HepG2 (cell line): ENCODE measurements around the gene RAB40AL. TPM values are rescaled to one million over a fixed set of nuclear protein-coding genes. Genes with fewer than 3 reads are reported as not detected.

Experiments
- ATAC-seq: fragments of 200-7000 bp; cut with Tn5 transposase; 3 replicates; pipeline ENCODE4 v1.9.1; 2020; ENCODE audit warnings: mild to moderate bottlenecking, moderate library complexity
- BruUV-seq: library from RNA; stranded (reverse); fragments of 400-500 nt; replicated peaks from 2 replicates; lab custom pipeline; 2021; lab: Mats Ljungman, UMichigan
- CTCF ChIA-PET: fragments of 300-600 bp; formaldehyde crosslinking; extraction: SDS; loops from one replicate; lab custom pipeline; 2021; ENCODE audit warnings: low total read pairs, inconsistent platforms, low intra/inter-chr PET ratio; lab: Yijun Ruan, JAX
- POLR2A ChIA-PET: fragments of 350-600 bp; sonication (Branson Sonifier 250); formaldehyde crosslinking; loops from one replicate; lab custom pipeline; 2020; ENCODE audit warnings: antibody characterized with exemption, inconsistent platforms; lab: Yijun Ruan, JAX
- DNase-seq: peaks from one replicate; pipeline ENCODE4 v3.0.0-alpha.2; 2015; ENCODE audit warnings: low spot score
- FAIRE-seq: peaks from 3 replicates; lab custom pipeline; 2011; peaks lifted over from hg19 to GRCh38; lab: Jason Lieb, UNC
- H2AFZ ChIP-seq: one replicate; pipeline ENCODE4 v1.6.1; 2011; ENCODE audit warnings: low read length, inconsistent platforms
- H3K27ac ChIP-seq: fragments of 300-600 bp; 3 replicates; pipeline ENCODE4 v1.8.0; 2011; ENCODE audit warnings: mixed run types, mild to moderate bottlenecking, mixed read lengths, low read length, inconsistent platforms; ENCODE audit not compliant: insufficient read depth; ENCODE audit errors: extremely low read length
- H3K27me3 ChIP-seq, 2 experiments: fragments of 200-600 bp in 1 of 2; 2 replicates in 1 of 2; 3 replicates in 1 of 2; pipeline versions ENCODE4 v1.6.0 to v1.8.0; 2011; ENCODE audit warnings: low read length in 2 of 2, mild to moderate bottlenecking in 2 of 2, moderate library complexity in 2 of 2, inconsistent platforms in 1 of 2; ENCODE audit not compliant: insufficient read depth in 2 of 2, control insufficient read depth in 1 of 2
- H3K36me3 ChIP-seq, 2 experiments: fragments of 200-600 bp in 1 of 2; replicated peaks in 1 of 2; 2 replicates in 1 of 2; 3 replicates in 1 of 2; pipeline versions ENCODE4 v1.5.1 to v1.8.0; 2011; ENCODE audit warnings: low read length in 2 of 2, inconsistent platforms in 1 of 2; ENCODE audit not compliant: insufficient read depth in 2 of 2, control insufficient read depth in 1 of 2
- H3K4me1 ChIP-seq: 2 replicates; pipeline ENCODE4 v1.5.1; 2012; ENCODE audit warnings: low read length, inconsistent platforms; ENCODE audit not compliant: insufficient read depth
- H3K4me2 ChIP-seq: 2 replicates; pipeline ENCODE4 v1.6.0; 2011; ENCODE audit warnings: low read depth, low read length, inconsistent platforms
- H3K4me3 ChIP-seq, 3 experiments: fragments of 200-600 bp in 1 of 3; sonication (generic), shearing (Covaris generic) in 1 of 3; replicated peaks in 1 of 3; 2 replicates each; pipeline ENCODE4 v1.5.1; 2011 to 2016; ENCODE audit warnings: low read length in 3 of 3, inconsistent platforms in 2 of 3, low read depth in 2 of 3, mild to moderate bottlenecking in 2 of 3, control low read depth in 1 of 3, mixed read lengths in 1 of 3; ENCODE audit not compliant: insufficient read depth in 1 of 3
- H3K79me2 ChIP-seq: one replicate; pipeline ENCODE4 v1.6.1; 2011; ENCODE audit warnings: low read length, inconsistent platforms; ENCODE audit not compliant: insufficient read depth
- H3K9ac ChIP-seq: 2 replicates; pipeline ENCODE4 v1.6.0; 2011; ENCODE audit warnings: mild to moderate bottlenecking, low read depth, low read length, inconsistent platforms; ENCODE audit not compliant: insufficient read depth
- H3K9me3 ChIP-seq: 2 replicates; pipeline ENCODE4 v1.5.1; 2012; ENCODE audit warnings: mild to moderate bottlenecking, low read length
- H4K20me1 ChIP-seq: 2 replicates; pipeline ENCODE4 v1.6.0; 2011; ENCODE audit warnings: inconsistent platforms, mild to moderate bottlenecking, low read length, moderate library complexity; ENCODE audit not compliant: insufficient read depth
- MXI1 ChIP-seq: IDR thresholded peaks from 3 replicates; pipeline ENCODE4 v1.6.1; 2012; ENCODE audit warnings: low read depth, low read length, inconsistent platforms, borderline replicate concordance
- STAG1 ChIP-seq: sonication (generic); formaldehyde crosslinking; IDR thresholded peaks from 2 replicates; pipeline ENCODE4 v1.4.0; 2020; ENCODE audit warnings: missing genetic modification reagents
- WGBS: methylation state at CpG from one replicate; pipeline ENCODE4 v1.1.6; 2017; ENCODE audit warnings: low lambda C conversion rate; 5-methylcytosine and 5-hydroxymethylcytosine counted together
- in situ Hi-C: cut with HindIII; loops from 2 replicates; pipeline ENCODE4 v1.10.0; 2017; ENCODE audit warnings: low pct_unique_long_range_greater_than_20kb; ENCODE audit not compliant: extremely low pct_ligation_motif_present
- intact Hi-C: fragments of 100-400 bp; cut with micrococcal nuclease; formaldehyde crosslinking; loops from one replicate; pipeline ENCODE4 v1.10.0; 2022; ENCODE audit not compliant: unreplicated experiment
- polyA plus RNA-seq, 8 experiments: library from polyadenylated mRNA; depleted of rRNA in 3 of 8; stranded (reverse) in 7 of 8; unstranded in 1 of 8; fragments of >200 nt; fragmentation: Illumina TruSeq in 4 of 8; extraction: Trizol in 4 of 8; gene quantifications; 2 replicates each; pipeline versions ENCODE4 v1.2.1 to v1.2.3, GENCODE V29; 2011 to 2016; ENCODE audit warnings: low read depth in 4 of 8, missing spikeins in 1 of 8, mixed read lengths in 1 of 8; ENCODE audit not compliant: insufficient read depth in 1 of 8
- total RNA-seq, 5 experiments: library from RNA; depleted of rRNA; stranded (reverse); fragments of >200 nt; fragmentation: Illumina TruSeq; extraction: Trizol; gene quantifications; 2 replicates each; pipeline ENCODE4 v1.2.3, GENCODE V29; 2016; ENCODE audit warnings: low read depth in 1 of 5
- TF ChIP-seq, protein P1 (sequence below): sonication (generic); formaldehyde crosslinking; IDR thresholded peaks from 2 replicates; pipeline ENCODE4 v1.4.0; 2020; ENCODE audit warnings: missing genetic modification reagents, borderline replicate concordance
- TF ChIP-seq, protein P2 (sequence below): sonication (generic); formaldehyde crosslinking; IDR thresholded peaks from 2 replicates; pipeline ENCODE4 v1.4.0; 2020; ENCODE audit warnings: missing genetic modification reagents
- TF ChIP-seq, protein P3 (sequence below): sonication (generic); formaldehyde crosslinking; IDR thresholded peaks from 2 replicates; pipeline ENCODE4 v1.5.0; 2020; ENCODE audit warnings: mild to moderate bottlenecking, missing genetic modification reagents, moderate library complexity

Gene RAB40AL
- total and polyA plus RNA-seq, 2 of the 13 experiments (the other 11 are each of a cell fraction or from before 2014, with no cell fraction given): 0.08 to 0.40 TPM

DNA sequence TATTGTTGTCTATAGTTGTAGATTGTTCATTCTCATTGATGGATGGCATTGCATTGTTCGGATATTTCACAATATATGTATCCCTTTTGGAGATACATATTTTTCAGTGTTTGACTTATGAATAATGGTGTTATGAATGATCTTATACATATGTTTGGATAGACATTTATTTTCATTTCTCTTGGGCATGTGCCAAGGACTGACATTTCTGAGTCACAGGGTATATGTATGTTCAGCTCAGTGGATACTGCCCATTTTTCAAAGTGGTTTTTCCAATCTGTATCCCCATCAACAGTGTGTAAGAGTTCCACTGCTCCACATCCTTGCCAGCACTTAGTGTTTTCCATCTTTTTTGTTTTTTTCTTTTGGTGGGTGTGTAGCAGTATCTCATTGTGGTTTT, 45.0 kb upstream of the RAB40AL start (continued):
- TF ChIP-seq, protein P1, sequence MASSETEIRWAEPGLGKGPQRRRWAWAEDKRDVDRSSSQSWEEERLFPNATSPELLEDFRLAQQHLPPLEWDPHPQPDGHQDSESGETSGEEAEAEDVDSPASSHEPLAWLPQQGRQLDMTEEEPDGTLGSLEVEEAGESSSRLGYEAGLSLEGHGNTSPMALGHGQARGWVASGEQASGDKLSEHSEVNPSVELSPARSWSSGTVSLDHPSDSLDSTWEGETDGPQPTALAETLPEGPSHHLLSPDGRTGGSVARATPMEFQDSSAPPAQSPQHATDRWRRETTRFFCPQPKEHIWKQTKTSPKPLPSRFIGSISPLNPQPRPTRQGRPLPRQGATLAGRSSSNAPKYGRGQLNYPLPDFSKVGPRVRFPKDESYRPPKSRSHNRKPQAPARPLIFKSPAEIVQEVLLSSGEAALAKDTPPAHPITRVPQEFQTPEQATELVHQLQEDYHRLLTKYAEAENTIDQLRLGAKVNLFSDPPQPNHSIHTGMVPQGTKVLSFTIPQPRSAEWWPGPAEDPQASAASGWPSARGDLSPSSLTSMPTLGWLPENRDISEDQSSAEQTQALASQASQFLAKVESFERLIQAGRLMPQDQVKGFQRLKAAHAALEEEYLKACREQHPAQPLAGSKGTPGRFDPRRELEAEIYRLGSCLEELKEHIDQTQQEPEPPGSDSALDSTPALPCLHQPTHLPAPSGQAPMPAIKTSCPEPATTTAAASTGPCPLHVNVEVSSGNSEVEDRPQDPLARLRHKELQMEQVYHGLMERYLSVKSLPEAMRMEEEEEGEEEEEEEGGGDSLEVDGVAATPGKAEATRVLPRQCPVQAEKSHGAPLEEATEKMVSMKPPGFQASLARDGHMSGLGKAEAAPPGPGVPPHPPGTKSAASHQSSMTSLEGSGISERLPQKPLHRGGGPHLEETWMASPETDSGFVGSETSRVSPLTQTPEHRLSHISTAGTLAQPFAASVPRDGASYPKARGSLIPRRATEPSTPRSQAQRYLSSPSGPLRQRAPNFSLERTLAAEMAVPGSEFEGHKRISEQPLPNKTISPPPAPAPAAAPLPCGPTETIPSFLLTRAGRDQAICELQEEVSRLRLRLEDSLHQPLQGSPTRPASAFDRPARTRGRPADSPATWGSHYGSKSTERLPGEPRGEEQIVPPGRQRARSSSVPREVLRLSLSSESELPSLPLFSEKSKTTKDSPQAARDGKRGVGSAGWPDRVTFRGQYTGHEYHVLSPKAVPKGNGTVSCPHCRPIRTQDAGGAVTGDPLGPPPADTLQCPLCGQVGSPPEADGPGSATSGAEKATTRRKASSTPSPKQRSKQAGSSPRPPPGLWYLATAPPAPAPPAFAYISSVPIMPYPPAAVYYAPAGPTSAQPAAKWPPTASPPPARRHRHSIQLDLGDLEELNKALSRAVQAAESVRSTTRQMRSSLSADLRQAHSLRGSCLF: no peak
- no peak for TF ChIP-seq MXI1

DNA sequence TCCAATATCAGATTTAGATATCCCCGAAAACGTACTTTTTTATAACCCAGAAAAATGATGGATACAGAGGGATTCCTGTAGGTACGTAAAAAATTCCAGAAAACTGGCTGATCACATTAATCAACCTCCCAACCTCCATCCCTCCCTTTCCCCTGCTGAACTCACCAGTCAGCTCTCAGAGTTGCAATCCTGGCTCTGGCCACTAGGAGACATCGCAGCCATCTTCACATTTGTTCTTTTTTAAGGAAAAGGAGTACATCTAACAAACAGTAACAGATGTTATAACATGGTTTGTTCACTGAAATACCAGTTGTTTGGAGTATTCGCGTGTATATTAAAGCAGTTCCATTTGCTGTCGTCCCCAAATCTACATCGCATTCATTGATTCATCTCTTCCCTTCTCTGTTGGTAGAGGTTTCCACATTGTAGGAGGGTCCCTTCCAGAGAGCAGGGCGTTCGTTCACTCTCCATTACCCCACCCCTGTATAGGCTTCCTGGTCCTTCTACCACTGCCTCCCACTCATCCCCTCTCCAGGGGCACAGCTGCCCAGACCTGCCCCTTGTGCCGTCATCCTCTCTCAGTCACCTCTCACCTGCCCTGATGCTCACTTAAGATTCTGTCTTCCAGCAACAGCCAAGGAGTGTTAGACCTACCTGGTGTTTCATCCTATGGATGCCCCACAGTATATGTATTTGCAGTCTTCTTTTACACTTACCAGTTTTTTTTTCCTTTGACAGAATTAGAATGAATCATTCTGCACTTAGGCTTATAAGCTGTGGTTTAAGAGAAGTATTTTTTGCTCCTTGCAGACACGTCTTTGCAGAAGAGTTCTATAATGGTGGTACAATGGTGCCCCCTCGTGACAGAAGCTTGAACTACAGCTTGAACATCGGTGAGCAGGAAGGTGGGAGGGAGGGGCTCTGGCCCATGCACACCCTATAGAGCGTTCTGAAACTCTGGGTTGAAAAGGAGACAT, 36.8 kb upstream of the RAB40AL start:
- in situ Hi-C loops (no loop called here), intact Hi-C loops (no loop called here)
- ATAC-seq (peak; percentile 84), DNase-seq (peak; percentile 39), FAIRE-seq (peak; percentile 48)
- H3K79me2 ChIP-seq: no peaks in the 10 kb centered on the region
- H3K27me3 ChIP-seq: no peaks in the 10 kb centered on the region
- H3K36me3 ChIP-seq: no peaks in the 10 kb centered on the region
- no peak overlapping the region for H3K4me3 ChIP-seq
- POLR2A ChIA-PET: no interaction called here
- TF ChIP-seq, protein P2, sequence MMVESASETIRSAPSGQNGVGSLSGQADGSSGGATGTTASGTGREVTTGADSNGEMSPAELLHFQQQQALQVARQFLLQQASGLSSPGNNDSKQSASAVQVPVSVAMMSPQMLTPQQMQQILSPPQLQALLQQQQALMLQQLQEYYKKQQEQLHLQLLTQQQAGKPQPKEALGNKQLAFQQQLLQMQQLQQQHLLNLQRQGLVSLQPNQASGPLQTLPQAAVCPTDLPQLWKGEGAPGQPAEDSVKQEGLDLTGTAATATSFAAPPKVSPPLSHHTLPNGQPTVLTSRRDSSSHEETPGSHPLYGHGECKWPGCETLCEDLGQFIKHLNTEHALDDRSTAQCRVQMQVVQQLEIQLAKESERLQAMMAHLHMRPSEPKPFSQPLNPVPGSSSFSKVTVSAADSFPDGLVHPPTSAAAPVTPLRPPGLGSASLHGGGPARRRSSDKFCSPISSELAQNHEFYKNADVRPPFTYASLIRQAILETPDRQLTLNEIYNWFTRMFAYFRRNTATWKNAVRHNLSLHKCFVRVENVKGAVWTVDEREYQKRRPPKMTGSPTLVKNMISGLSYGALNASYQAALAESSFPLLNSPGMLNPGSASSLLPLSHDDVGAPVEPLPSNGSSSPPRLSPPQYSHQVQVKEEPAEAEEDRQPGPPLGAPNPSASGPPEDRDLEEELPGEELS (CRISPR knock-in tag): no peak
- peak; percentile 48 for TF ChIP-seq STAG1
- TF ChIP-seq, protein P3, sequence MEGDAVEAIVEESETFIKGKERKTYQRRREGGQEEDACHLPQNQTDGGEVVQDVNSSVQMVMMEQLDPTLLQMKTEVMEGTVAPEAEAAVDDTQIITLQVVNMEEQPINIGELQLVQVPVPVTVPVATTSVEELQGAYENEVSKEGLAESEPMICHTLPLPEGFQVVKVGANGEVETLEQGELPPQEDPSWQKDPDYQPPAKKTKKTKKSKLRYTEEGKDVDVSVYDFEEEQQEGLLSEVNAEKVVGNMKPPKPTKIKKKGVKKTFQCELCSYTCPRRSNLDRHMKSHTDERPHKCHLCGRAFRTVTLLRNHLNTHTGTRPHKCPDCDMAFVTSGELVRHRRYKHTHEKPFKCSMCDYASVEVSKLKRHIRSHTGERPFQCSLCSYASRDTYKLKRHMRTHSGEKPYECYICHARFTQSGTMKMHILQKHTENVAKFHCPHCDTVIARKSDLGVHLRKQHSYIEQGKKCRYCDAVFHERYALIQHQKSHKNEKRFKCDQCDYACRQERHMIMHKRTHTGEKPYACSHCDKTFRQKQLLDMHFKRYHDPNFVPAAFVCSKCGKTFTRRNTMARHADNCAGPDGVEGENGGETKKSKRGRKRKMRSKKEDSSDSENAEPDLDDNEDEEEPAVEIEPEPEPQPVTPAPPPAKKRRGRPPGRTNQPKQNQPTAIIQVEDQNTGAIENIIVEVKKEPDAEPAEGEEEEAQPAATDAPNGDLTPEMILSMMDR (CRISPR knock-in tag): peak; percentile 63
- CTCF ChIA-PET: no interaction called here
- no peaks in the 10 kb centered on the region for H4K20me1 ChIP-seq
- WGBS: 59% methylated on average over 15 of the region's 15 CpGs
- H2AFZ ChIP-seq: no peak overlapping the region
- no peaks in the 10 kb centered on the region for H3K4me1 ChIP-seq
- no peaks in the 10 kb centered on the region for H3K9me3 ChIP-seq
- no TSS peak for BruUV-seq
- no peak overlapping the region for H3K9ac ChIP-seq
- H3K4me2 ChIP-seq: no peak overlapping the region
- H3K27ac ChIP-seq: no peak overlapping the region
